GM12875 (cell line): ENCODE measurements around the gene MS4A15.
"Not testable (repeated sequence)": the region's sequence is repeated elsewhere in the genome, so short reads cannot be mapped to it uniquely, and the experiment has no call there.

Experiments used
- H3K4me3 ChIP-seq: one replicate; pipeline ENCODE4 v1.5.1; 2011; ENCODE audit warnings: low read depth, low read length, control low read depth
- CTCF ChIP-seq: IDR thresholded peaks from 2 replicates; pipeline ENCODE4 v1.5.1; 2011; ENCODE audit warnings: low read depth, mild to moderate bottlenecking, control low read depth, inconsistent platforms, low read length, moderate library complexity, borderline replicate concordance; ENCODE audit not compliant: insufficient read depth

The MS4A15 gene

DNA sequence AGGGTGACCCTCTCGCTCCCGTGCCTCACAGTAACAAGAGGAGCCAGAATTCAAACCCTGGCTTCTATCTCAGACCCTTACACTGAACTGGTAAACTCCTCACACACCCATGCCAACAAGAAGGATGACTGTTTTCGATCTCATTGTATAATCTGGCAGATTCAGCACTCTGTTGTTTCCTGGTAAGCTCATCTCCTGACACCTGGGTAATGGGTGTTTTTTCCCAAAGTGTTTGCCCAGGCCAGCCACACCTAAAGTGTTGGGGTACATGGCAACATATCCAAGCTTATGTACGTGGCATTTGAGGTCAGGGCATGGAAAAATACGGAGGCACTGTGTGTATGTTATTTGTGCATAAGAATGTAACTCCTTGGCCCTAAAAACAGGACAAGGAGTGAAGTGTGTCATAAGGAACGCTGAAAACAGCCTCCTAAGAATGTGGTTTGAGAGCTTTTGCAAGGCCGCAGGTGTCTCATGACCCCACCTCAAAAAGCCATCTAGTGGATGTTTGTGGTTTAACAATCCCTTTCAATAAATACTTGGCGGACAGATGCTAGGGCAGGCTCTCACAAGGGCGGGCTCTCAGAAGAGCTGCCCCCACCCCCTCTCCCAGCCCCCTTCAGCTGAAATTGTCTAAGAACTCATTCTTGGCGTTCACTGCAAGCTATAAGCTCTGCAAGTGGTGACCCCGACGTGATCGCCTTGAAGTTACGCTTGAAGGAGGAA, at the start of gene MS4A15:
TSS of gene MS4A15 (plus strand) at position 561 of the 726 bp plus-strand sequence. CDS start 6,867 bp downstream, outside the sequence.
- peak; percentile 58 for TF ChIP-seq CTCF
- no peak within 1 kb of the TSS for H3K4me3 ChIP-seq

GRCh38 chr11:60706931-60707330, 49.7 kb upstream of the MS4A15 start:
- no peak for TF ChIP-seq CTCF
- H3K4me3 ChIP-seq = no peak overlapping the region

GRCh38 chr11:60710482-60710881, 46.2 kb upstream of the MS4A15 start:
- TF ChIP-seq CTCF = no peak
- no peak overlapping the region for H3K4me3 ChIP-seq

DNA sequence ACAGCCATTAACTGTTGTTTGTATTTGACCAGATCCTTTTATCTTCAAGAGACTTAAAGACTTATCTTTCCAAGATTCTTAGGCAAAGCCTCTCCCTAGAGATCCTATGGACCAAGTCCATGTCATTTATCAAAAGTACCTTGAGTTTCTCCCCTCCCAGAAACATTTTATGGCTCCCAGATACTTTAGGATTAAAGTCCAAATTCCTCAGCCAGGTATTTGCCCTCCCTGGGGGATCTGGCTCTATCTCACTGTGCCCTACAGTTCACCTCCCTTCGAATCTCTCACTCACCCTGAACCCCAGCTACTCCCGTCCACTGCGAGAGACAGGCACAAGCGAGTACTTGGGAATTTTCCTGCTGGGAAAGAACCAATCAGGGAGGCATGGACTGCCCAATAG, 45.4 kb upstream of the MS4A15 start:
- H3K4me3 ChIP-seq = no peak overlapping the region
- TF ChIP-seq CTCF = no peak

GRCh38 chr11:60713423-60713822, 43.2 kb upstream of the MS4A15 start:
- H3K4me3 ChIP-seq = not testable (repeated sequence)

DNA sequence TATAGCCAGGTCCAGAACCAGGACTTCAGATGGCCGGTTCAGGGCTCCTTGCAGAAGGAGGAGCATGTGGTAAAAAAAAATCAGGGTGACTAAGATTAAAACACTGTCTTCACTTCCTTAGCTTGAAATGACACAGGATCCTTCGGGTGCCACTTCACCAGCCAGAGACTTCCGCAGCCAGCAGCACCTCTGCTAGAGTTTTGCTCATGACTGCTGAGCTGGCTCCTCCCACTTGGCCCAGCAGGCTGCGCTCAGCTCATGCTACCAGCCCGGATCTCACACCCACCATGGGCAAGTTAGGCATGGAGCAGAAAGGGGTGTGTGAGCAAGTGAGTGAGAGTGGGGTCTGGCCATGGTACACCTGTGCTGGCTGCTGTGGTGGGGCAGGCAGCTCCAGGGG, 38.7 kb upstream of the MS4A15 start:
- no peak for TF ChIP-seq CTCF
- H3K4me3 ChIP-seq = no peak overlapping the region

DNA sequence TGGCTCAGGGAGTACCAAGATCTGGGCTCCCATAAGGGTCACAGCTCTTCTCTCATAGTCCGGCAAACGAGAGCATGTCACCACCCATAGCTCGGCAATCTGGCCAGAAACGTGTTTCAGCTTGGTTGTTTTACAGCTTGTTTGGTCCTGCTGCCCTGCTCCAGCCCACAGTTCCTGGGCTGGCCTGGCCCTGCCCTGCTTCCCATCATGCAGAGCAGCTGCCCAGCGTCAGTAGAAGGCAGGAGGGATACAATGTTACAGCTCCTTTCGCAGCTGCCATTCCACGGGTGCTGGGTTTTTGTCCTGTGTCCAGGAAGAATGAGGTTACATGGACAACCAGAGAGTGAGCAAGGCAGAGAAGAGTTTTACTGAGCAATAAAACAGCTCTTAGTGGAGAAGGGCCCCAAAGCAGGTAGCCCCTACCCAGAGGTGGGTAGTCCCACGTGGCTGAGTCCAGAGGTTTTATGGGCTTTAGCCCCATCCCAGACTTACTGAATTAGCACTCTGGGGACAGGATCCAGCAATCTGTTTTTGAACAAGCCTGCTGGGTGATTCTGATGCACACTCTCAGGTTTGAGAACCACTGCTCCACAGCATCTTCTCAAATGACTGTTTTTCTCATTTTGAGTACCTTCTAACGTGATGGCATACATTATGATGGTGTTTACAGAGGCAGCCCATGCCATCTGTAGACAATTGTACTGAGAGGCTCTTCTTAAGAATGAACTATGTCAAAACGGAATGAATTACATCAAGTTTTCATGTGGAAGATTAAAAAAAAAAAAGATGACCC, 37.9 kb upstream of the MS4A15 start:
- no peak overlapping the region for H3K4me3 ChIP-seq
- no peak for TF ChIP-seq CTCF
